AG04450 (cell line): ENCODE measurements around the gene CDH13. TPM values are rescaled to one million over a fixed set of nuclear protein-coding genes. Genes with fewer than 3 reads are reported as not detected.

ENCODE experiments used
- CTCF ChIA-PET: fragments of 300-600, 350-600 bp; formaldehyde crosslinking; extraction: SDS; loops from one replicate; lab custom pipeline; 2022; ENCODE audit warnings: antibody characterized with exemption, inconsistent platforms; lab: Charles Lee
- POLR2A ChIA-PET: fragments of 350-600 bp; formaldehyde crosslinking; extraction: SDS; loops from one replicate; lab custom pipeline; 2021; ENCODE audit warnings: antibody characterized with exemption, inconsistent platforms; lab: Yijun Ruan, JAX
- DNase-seq: peaks from one replicate; pipeline ENCODE4 v3.0.0-alpha.2; 2011; ENCODE audit warnings: low read depth, low spot score
- H3K27ac ChIP-seq: one replicate; pipeline ENCODE4 v1.5.1; 2012; ENCODE audit warnings: low read depth, low read length, control low read depth
- H3K27me3 ChIP-seq: one replicate; pipeline ENCODE4 v1.6.0; 2012; ENCODE audit warnings: low read length; ENCODE audit not compliant: control insufficient read depth, insufficient read depth
- H3K4me3 ChIP-seq: 2 replicates; pipeline ENCODE4 v1.5.1; 2011; ENCODE audit warnings: mild to moderate bottlenecking, low read depth, low read length, control low read depth
- H3K9me3 ChIP-seq: 2 replicates; pipeline ENCODE4 v1.5.1; 2012; ENCODE audit warnings: low read length; ENCODE audit not compliant: control insufficient read depth, insufficient read depth
- CTCF ChIP-seq: IDR thresholded peaks from 2 replicates; pipeline ENCODE4 v1.5.1; 2011; ENCODE audit warnings: low read depth, low read length, control low read depth, inconsistent platforms
- polyA plus RNA-seq: library from polyadenylated mRNA; depleted of rRNA; stranded (reverse); fragments of >200 nt; gene quantifications from 2 replicates; pipeline ENCODE4 v1.2.3, GENCODE V29; 2011

Gene CDH13
- polyA plus RNA-seq, 1 experiment = 55.0 TPM

GRCh38 chr16:83002351-83003334 is 375.9 kb downstream of the CDH13 start:
- DNase-seq = peak; percentile 10
- H3K27ac ChIP-seq = no peak overlapping the region
- CTCF ChIA-PET = interaction anchor here (0.6 kb wide), 1 partner anchor 833 kb away, joined by 4 read pairs; no protein-coding TSS in a partner anchor

GRCh38 chr16:83004868-83005652 is 378.3 kb downstream of the CDH13 start:
- Histone ChIP-seq H3K27ac (no peak overlapping the region), H3K9me3 (no peaks in the 10 kb centered on the region; the same call in 1 of the 2 replicates), H3K27me3 (no peaks in the 10 kb centered on the region), H3K4me3 (no peak overlapping the region)
- no peak for DNase-seq
- POLR2A ChIA-PET = no interaction called here
- CTCF ChIA-PET = interaction anchor here (1.3 kb wide), 1 partner anchor 12 kb away, joined by 3 read pairs; no protein-coding TSS in a partner anchor
- TF ChIP-seq CTCF = no peak

More at GRCh38 chr16:83002351-83003334, 375.9 kb downstream of the CDH13 start:
- Histone ChIP-seq H3K9me3 (no peaks in the 10 kb centered on the region; the same call in 1 of the 2 replicates), H3K27me3 (no peaks in the 10 kb centered on the region), H3K4me3 (no peak overlapping the region)
- TF ChIP-seq CTCF = no peak
- POLR2A ChIA-PET = no interaction called here

GRCh38 chr16:83005653-83006160 is 378.9 kb downstream of the CDH13 start:
- CTCF ChIA-PET = interaction anchor here (0.8 to 1.3 kb wide), 3 partner anchors 11 to 441 kb away, joined by 3 read pairs; no protein-coding TSS in a partner anchor
- DNase-seq = no peak
- H3K27ac ChIP-seq = no peak overlapping the region
- POLR2A ChIA-PET = no interaction called here
- no peak overlapping the region for H3K4me3 ChIP-seq
- no peaks in the 10 kb centered on the region for H3K27me3 ChIP-seq
- TF ChIP-seq CTCF = no peak
- H3K9me3 ChIP-seq = no peaks in the 10 kb centered on the region; the same call in 1 of the 2 replicates

- no peaks in the 10 kb centered on the region for H3K9me3 ChIP-seq
- ChIA-PET POLR2A (no interaction called here), CTCF (no interaction called here)
- DNase-seq = no peak
- no peaks in the 10 kb centered on the region for H3K27me3 ChIP-seq
- no peak overlapping the region for H3K27ac ChIP-seq
- no peak overlapping the region for H3K4me3 ChIP-seq
- TF ChIP-seq CTCF = no peak
Measured at GRCh38 chr16:83010776-83011720, 384.3 kb downstream of the CDH13 start.
